ENCODE results near the gene DAGLB.

GRCh38 chr7:6385110-6385781 lies 62.5 kb downstream of the DAGLB start:
- no peak for TF ChIP-seq POLR2A (IDR thresholded peaks at IDR 0.05)
- no peak for TF ChIP-seq CTCF (IDR thresholded peaks at IDR 0.05)

All from prostate gland (tissue), 2 donors.